K562 (cell line): Measurements from ENCODE around the gene IGSF8. TPM values are rescaled to one million over a fixed set of nuclear protein-coding genes. Genes with fewer than 3 reads are reported as not detected.

ENCODE experiments used
- ATAC-seq: fragments of 200-7000 bp; cut with Tn5 transposase; 3 replicates; pipeline ENCODE4 v1.9.1; 2020; ENCODE audit warnings: moderate library complexity
- BruUV-seq: library from RNA; stranded (reverse); fragments of 400-500 nt; replicated peaks from 2 replicates; lab custom pipeline; 2021; lab: Mats Ljungman, UMichigan
- CTCF ChIA-PET: fragments of 300-600 bp; formaldehyde crosslinking; extraction: SDS; loops from one replicate; lab custom pipeline; 2021; ENCODE audit warnings: low intra/inter-chr PET ratio; lab: Yijun Ruan, JAX
- POLR2A ChIA-PET: fragments of 300-600, 350-650 bp; sonication (Branson Sonifier 250); formaldehyde crosslinking; extraction: SDS; loops from one replicate; lab custom pipeline; 2021; ENCODE audit warnings: antibody characterized with exemption, inconsistent platforms; lab: Yijun Ruan, JAX
- DNase-seq, 4 experiments: peaks; one replicate each; pipeline versions ENCODE4 v3.0.0 to v3.0.0-alpha.2; 2011 to 2018; ENCODE audit warnings: low spot score in 3 of 4, mixed read lengths in 3 of 4; ENCODE audit errors: extremely low read depth in 1 of 4
- FAIRE-seq: peaks from 2 replicates; lab custom pipeline; 2011; peaks lifted over from hg19 to GRCh38; lab: Jason Lieb, UNC
- H2AFZ ChIP-seq: 2 replicates; pipeline ENCODE4 v1.6.0; 2011; ENCODE audit warnings: low read depth, low read length, control low read depth, inconsistent platforms
- H3K27ac ChIP-seq: fragments of 200-600 bp; 3 replicates; pipeline ENCODE4 v1.8.0; 2011; ENCODE audit warnings: low read depth, mild to moderate bottlenecking, control low read depth, inconsistent platforms, low read length, moderate library complexity, mixed read lengths; ENCODE audit errors: extremely low read depth
- H3K27me3 ChIP-seq, 2 experiments: fragments of 300-600 bp in 1 of 2; 2 replicates in 1 of 2; 3 replicates in 1 of 2; pipeline versions ENCODE4 v1.6.0 to v1.8.0; 2011; ENCODE audit warnings: inconsistent platforms in 2 of 2, low read length in 2 of 2, mild to moderate bottlenecking in 1 of 2, mixed read lengths in 1 of 2, moderate library complexity in 1 of 2; ENCODE audit not compliant: control insufficient read depth in 2 of 2, insufficient read depth in 2 of 2
- H3K36me3 ChIP-seq: fragments of 300-600 bp; 3 replicates; pipeline ENCODE4 v1.8.0; 2011; ENCODE audit warnings: mild to moderate bottlenecking, low read length, inconsistent platforms; ENCODE audit not compliant: control insufficient read depth, insufficient read depth
- H3K4me1 ChIP-seq, 2 experiments: fragments of 200-600 bp in 1 of 2; replicated peaks in 1 of 2; 2 replicates in 1 of 2; 3 replicates in 1 of 2; pipeline versions ENCODE4 v1.5.1 to v1.8.0; 2011; ENCODE audit warnings: inconsistent platforms in 2 of 2, low read length in 2 of 2, mild to moderate bottlenecking in 1 of 2, mixed read lengths in 1 of 2, moderate library complexity in 1 of 2; ENCODE audit not compliant: control insufficient read depth in 2 of 2, insufficient read depth in 2 of 2
- H3K4me2 ChIP-seq: 2 replicates; pipeline ENCODE4 v1.6.1; 2011; ENCODE audit warnings: low read length, control low read depth, inconsistent platforms, mixed read lengths; ENCODE audit not compliant: insufficient read depth
- H3K4me3 ChIP-seq: fragments of 200-600 bp; sonication (generic), shearing (Covaris generic); 2 replicates; pipeline ENCODE4 v1.5.1; 2016; ENCODE audit warnings: control low read depth, inconsistent platforms
- H3K79me2 ChIP-seq: fragments of 200-600 bp; 3 replicates; pipeline ENCODE4 v1.8.0; 2011; ENCODE audit warnings: low read length, inconsistent platforms; ENCODE audit not compliant: control insufficient read depth, insufficient read depth
- H3K9ac ChIP-seq, 2 experiments: 2 replicates each; pipeline versions ENCODE4 v1.6.0 to v1.6.1; 2011; ENCODE audit warnings: low read depth in 2 of 2, low read length in 2 of 2, control low read depth in 1 of 2, inconsistent platforms in 1 of 2, mild to moderate bottlenecking in 1 of 2, mixed read lengths in 1 of 2; ENCODE audit not compliant: insufficient read depth in 1 of 2
- H3K9me1 ChIP-seq: one replicate; pipeline ENCODE4 v1.6.0; 2011; ENCODE audit warnings: inconsistent platforms, mild to moderate bottlenecking, low read length, moderate library complexity; ENCODE audit not compliant: control insufficient read depth, insufficient read depth
- H3K9me3 ChIP-seq: replicated peaks from 2 replicates; pipeline ENCODE4 v1.5.1; 2011; ENCODE audit warnings: low read depth, low read length, inconsistent platforms; ENCODE audit not compliant: control insufficient read depth, insufficient read depth
- H4K20me1 ChIP-seq: replicated peaks from 2 replicates; pipeline ENCODE4 v1.6.1; 2011; ENCODE audit warnings: low read length, inconsistent platforms, mixed read lengths; ENCODE audit not compliant: control insufficient read depth, insufficient read depth
- SMARCC2 ChIP-seq: fragments of 450-650 bp; IDR thresholded peaks from 2 replicates; pipeline ENCODE4 v1.6.1; 2017; ENCODE audit warnings: antibody characterized with exemption, moderate library complexity, mild to moderate bottlenecking, low read depth
- SRSF3 ChIP-seq: fragments of 200-400 bp; formaldehyde crosslinking; IDR thresholded peaks from 2 replicates; pipeline ENCODE4 v1.6.1; 2016; ENCODE audit warnings: mild to moderate bottlenecking, low read length, moderate library complexity; ENCODE audit not compliant: insufficient read depth
- SRSF7 ChIP-seq: fragments of 200-400 bp; formaldehyde crosslinking; optimal IDR thresholded peaks from 2 replicates; pipeline ENCODE3; 2017; ENCODE audit warnings: mild to moderate bottlenecking, low read depth, low read length
- XRCC3 ChIP-seq: fragments of 450-650 bp; IDR thresholded peaks from 2 replicates; pipeline ENCODE4 v1.6.1; 2017; ENCODE audit warnings: mild to moderate bottlenecking, moderate library complexity
- ZNF696 ChIP-seq: fragments of 250-450 bp; sonication (Bioruptor Pico); conservative IDR thresholded peaks from 2 replicates; pipeline ENCODE4 v1.4.0; 2020; ENCODE audit warnings: mild to moderate bottlenecking, moderate library complexity
- WGBS: fragments of 100-300 bp; shearing (Covaris generic); methylation state at CpG from one replicate; pipeline ENCODE4 v1.1.6; 2016; ENCODE audit warnings: low coverage, mixed read lengths; ENCODE audit not compliant: insufficient coverage; ENCODE audit errors: missing lambda C conversion rate; 5-methylcytosine and 5-hydroxymethylcytosine counted together
- in situ Hi-C: fragments of 300-500 bp; cut with MboI; formaldehyde crosslinking; loops from 4 replicates; pipeline ENCODE4 v1.15.0; 2018; ENCODE audit warnings: inconsistent platforms, mixed read lengths
- intact Hi-C: fragments of 100-400 bp; cut with micrococcal nuclease; formaldehyde crosslinking; loops from 2 replicates; pipeline ENCODE4 v1.14.2; 2022
- polyA plus RNA-seq, 8 experiments: library from polyadenylated mRNA; depleted of rRNA in 4 of 8; stranded (reverse) in 5 of 8; unstranded in 3 of 8; fragments of >200 nt; fragmentation: Nextera tagmentation in 2 of 8; fragmentation: Illumina TruSeq in 1 of 8; extraction: Ambion mirVana in 2 of 8; extraction: Trizol in 1 of 8; gene quantifications; 2 replicates each; pipeline versions ENCODE4 v1.2.1 to v1.2.3, GENCODE V29; 2011 to 2014; ENCODE audit warnings: inconsistent platforms in 1 of 8, missing spikeins in 1 of 8
- total RNA-seq, 7 experiments: library from RNA; depleted of rRNA in 6 of 7; stranded (reverse); fragments of >200 nt in 6 of 7; fragmentation: Illumina TruSeq in 2 of 7; extraction: Trizol in 2 of 7; gene quantifications; 2 replicates each; pipeline versions ENCODE4 v1.2.1 to v1.2.3, GENCODE V29; 2011 to 2021; ENCODE audit warnings: low replicate concordance in 1 of 7
- TF ChIP-seq, protein P1 (sequence below): fragments of 450-650 bp; formaldehyde crosslinking; conservative IDR thresholded peaks from 2 replicates; pipeline ENCODE4 v1.4.0; 2022; ENCODE audit warnings: mild to moderate bottlenecking, missing genetic modification characterization
- TF ChIP-seq, protein P2 (sequence below): sonication (generic); formaldehyde crosslinking; IDR thresholded peaks from 2 replicates; pipeline ENCODE4 v1.8.1; 2023; ENCODE audit warnings: mild to moderate bottlenecking, missing genetic modification reagents, moderate library complexity

IGSF8 gene
- total and polyA plus RNA-seq, 9 of the 15 experiments (the other 6 are each of a cell fraction or from before 2014, with no cell fraction given), result 0.32 to 11.7 (median 3.2) TPM

DNA sequence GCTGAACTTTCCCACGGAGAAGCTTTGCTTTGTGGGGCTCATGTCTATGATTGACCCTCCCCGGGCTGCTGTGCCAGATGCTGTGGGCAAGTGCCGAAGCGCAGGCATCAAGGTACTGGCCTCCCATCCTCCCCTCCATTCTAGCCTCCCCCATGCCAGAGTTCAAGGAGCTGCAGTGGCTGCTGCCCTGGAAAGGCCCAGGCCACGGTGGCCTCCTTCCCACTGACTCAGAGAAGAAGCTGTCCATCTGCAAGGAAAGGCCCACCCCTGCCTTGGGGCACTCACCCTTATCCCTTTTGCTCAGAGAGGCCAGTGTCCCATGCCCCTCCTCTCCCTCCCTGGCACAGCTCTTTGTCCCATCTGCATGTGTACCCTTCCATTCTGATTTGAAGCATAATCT is 32.1 kb upstream of the IGSF8 start:
- no peaks in the 10 kb centered on the region for H3K9me3 ChIP-seq
- no peaks in the 10 kb centered on the region for H3K79me2 ChIP-seq
- 0% methylated on average over 5 of the region's 5 CpGs for WGBS
- intact Hi-C loops (no loop called here), in situ Hi-C loops (no loop called here)
- TF ChIP-seq, protein P1, sequence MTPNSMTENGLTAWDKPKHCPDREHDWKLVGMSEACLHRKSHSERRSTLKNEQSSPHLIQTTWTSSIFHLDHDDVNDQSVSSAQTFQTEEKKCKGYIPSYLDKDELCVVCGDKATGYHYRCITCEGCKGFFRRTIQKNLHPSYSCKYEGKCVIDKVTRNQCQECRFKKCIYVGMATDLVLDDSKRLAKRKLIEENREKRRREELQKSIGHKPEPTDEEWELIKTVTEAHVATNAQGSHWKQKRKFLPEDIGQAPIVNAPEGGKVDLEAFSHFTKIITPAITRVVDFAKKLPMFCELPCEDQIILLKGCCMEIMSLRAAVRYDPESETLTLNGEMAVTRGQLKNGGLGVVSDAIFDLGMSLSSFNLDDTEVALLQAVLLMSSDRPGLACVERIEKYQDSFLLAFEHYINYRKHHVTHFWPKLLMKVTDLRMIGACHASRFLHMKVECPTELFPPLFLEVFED, result no peak
- TF ChIP-seq ZNF696 (CRISPR knock-in tag) (no peak), SRSF3 (no peak), SRSF7 (no peak), XRCC3 (no peak), SMARCC2 (no peak)
- TF ChIP-seq, protein P2, sequence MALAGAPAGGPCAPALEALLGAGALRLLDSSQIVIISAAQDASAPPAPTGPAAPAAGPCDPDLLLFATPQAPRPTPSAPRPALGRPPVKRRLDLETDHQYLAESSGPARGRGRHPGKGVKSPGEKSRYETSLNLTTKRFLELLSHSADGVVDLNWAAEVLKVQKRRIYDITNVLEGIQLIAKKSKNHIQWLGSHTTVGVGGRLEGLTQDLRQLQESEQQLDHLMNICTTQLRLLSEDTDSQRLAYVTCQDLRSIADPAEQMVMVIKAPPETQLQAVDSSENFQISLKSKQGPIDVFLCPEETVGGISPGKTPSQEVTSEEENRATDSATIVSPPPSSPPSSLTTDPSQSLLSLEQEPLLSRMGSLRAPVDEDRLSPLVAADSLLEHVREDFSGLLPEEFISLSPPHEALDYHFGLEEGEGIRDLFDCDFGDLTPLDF (CRISPR knock-in tag), result no peak
- no peaks in the 10 kb centered on the region for H3K9me1 ChIP-seq
- no peak overlapping the region for H3K9ac ChIP-seq
- H3K4me1 ChIP-seq, result no peaks in the 10 kb centered on the region; a peak in 1 of 5 replicates
- POLR2A ChIA-PET, result no interaction called here
- ATAC-seq, result no peak
- no peak overlapping the region for H3K4me2 ChIP-seq
- H2AFZ ChIP-seq, result no peak overlapping the region
- H3K4me3 ChIP-seq, result no peak overlapping the region
- CTCF ChIA-PET, result no interaction called here
- no TSS peak for BruUV-seq
- no peaks in the 10 kb centered on the region for H3K36me3 ChIP-seq
- H3K27me3 ChIP-seq, result peaks cover 26 to 70% of the 10 kb centered on the region in 2 experiments; a peak in 4 of 5 replicates
- no peak overlapping the region for H3K27ac ChIP-seq
- H4K20me1 ChIP-seq, result no peaks in the 10 kb centered on the region; the same call in 1 of the 2 replicates
- DNase-seq, result no peak
- FAIRE-seq, result no peak
